GM18907 (cell line): Measurements from ENCODE around the gene SOX6.

ENCODE experiments used
- ATAC-seq: cut with Tn5 transposase; IDR thresholded peaks from one replicate; pipeline ENCODE4 v1.9.1; 2021; ENCODE audit warnings: mild to moderate bottlenecking, moderate library complexity; ENCODE audit not compliant: unreplicated experiment

Gene SOX6

GRCh38 chr11:16195651-16196050, 160.7 kb downstream of the SOX6 start:
- ATAC-seq = no peak

- no peak for ATAC-seq
These were observed 161.8 kb downstream of the SOX6 start for GRCh38 chr11:16194566-16194965.

- ATAC-seq = no peak
These were observed 162.4 kb downstream of the SOX6 start for GRCh38 chr11:16193897-16194381.

- ATAC-seq = no peak
These were observed 164.5 kb downstream of the SOX6 start for GRCh38 chr11:16191868-16192240.

GRCh38 chr11:16191212-16191867, 165.0 kb downstream of the SOX6 start:
- ATAC-seq = peak; percentile 52

GRCh38 chr11:16186680-16187079, 169.7 kb downstream of the SOX6 start:
- ATAC-seq = no peak

- no peak for ATAC-seq
These were observed 171.3 kb downstream of the SOX6 start for GRCh38 chr11:16185042-16185441.

- no peak for ATAC-seq
These were observed 171.8 kb downstream of the SOX6 start for GRCh38 chr11:16184588-16184987.

GRCh38 chr11:16182553-16182952, 173.8 kb downstream of the SOX6 start:
- ATAC-seq = no peak

GRCh38 chr11:16180868-16181267, 175.5 kb downstream of the SOX6 start:
- ATAC-seq = no peak

- ATAC-seq = no peak
These were observed 176.7 kb downstream of the SOX6 start for GRCh38 chr11:16179676-16180075.

GRCh38 chr11:16178273-16178672, 178.1 kb downstream of the SOX6 start:
- ATAC-seq = no peak

- ATAC-seq = no peak
These were observed 178.7 kb downstream of the SOX6 start for GRCh38 chr11:16177688-16178087.

- ATAC-seq = no peak
These were observed 182.5 kb downstream of the SOX6 start for GRCh38 chr11:16173798-16174197.

- ATAC-seq = no peak
These were observed 184.5 kb downstream of the SOX6 start for GRCh38 chr11:16171882-16172281.

- ATAC-seq = no peak
These were observed 186.1 kb downstream of the SOX6 start for GRCh38 chr11:16169956-16170847.

- ATAC-seq = no peak
These were observed 186.8 kb downstream of the SOX6 start for GRCh38 chr11:16169541-16169940.

- no peak for ATAC-seq
These were observed 188.4 kb downstream of the SOX6 start for GRCh38 chr11:16167706-16168487.

GRCh38 chr11:16166571-16166970, 189.8 kb downstream of the SOX6 start:
- ATAC-seq = no peak

- no peak for ATAC-seq
These were observed 196.2 kb downstream of the SOX6 start for GRCh38 chr11:16160146-16160545.

- no peak for ATAC-seq
These were observed 197.8 kb downstream of the SOX6 start for GRCh38 chr11:16158426-16158994.
